WI38 (cell line): Measurements from ENCODE around the gene HMGB3.

ENCODE experiments used
- H3K4me3 ChIP-seq: 2 replicates; pipeline ENCODE4 v1.5.1; 2011; ENCODE audit warnings: low read depth, mild to moderate bottlenecking, control low read depth, low read length
- CTCF ChIP-seq: IDR thresholded peaks from 2 replicates; pipeline ENCODE4 v1.5.1; 2012; ENCODE audit warnings: low read depth, mild to moderate bottlenecking, control low read depth, low read length

HMGB3 gene

GRCh38 chrX:151019856-151020255, 36.7 kb downstream of the HMGB3 start:
- no peak overlapping the region for H3K4me3 ChIP-seq
- no peak for TF ChIP-seq CTCF

- no peak overlapping the region for H3K4me3 ChIP-seq
- TF ChIP-seq CTCF = no peak
Measured at GRCh38 chrX:151030845-151031244, 47.7 kb downstream of the HMGB3 start.

- TF ChIP-seq CTCF = no peak
Measured at GRCh38 chrX:151031391-151031975, 48.3 kb downstream of the HMGB3 start.

GRCh38 chrX:151039351-151039750, 56.2 kb downstream of the HMGB3 start:
- no peak overlapping the region for H3K4me3 ChIP-seq
- TF ChIP-seq CTCF = no peak

More at GRCh38 chrX:151031391-151031975, 48.3 kb downstream of the HMGB3 start:
- H3K4me3 ChIP-seq = no peak overlapping the region
